SK-N-SH (cell line): ENCODE data around the gene MYOG. TPM values are rescaled to one million over a fixed set of nuclear protein-coding genes. Genes with fewer than 3 reads are reported as not detected.

ENCODE experiments used
- CTCF ChIA-PET: fragments of 300-600, 350-600 bp; formaldehyde crosslinking; extraction: SDS; loops from one replicate; lab custom pipeline; 2021; lab: Yijun Ruan, JAX
- POLR2A ChIA-PET: fragments of 350-600 bp; sonication (Branson Sonifier 250); formaldehyde crosslinking; extraction: SDS; loops from one replicate; lab custom pipeline; 2020; ENCODE audit warnings: antibody characterized with exemption, inconsistent platforms; lab: Yijun Ruan, JAX
- DNase-seq: peaks from one replicate; pipeline ENCODE4 v3.0.0; 2012
- H2AFZ ChIP-seq: fragments of 200-600 bp; sonication (generic); 2 replicates; pipeline ENCODE4 v1.8.1; 2016; ENCODE audit warnings: antibody characterized with exemption, mild to moderate bottlenecking, low read depth
- H3F3A ChIP-seq: fragments of 200-600 bp; sonication (generic); replicated peaks from 2 replicates; pipeline ENCODE3; 2016; ENCODE audit warnings: antibody characterized with exemption, mild to moderate bottlenecking; ENCODE audit not compliant: insufficient read depth
- H3K27ac ChIP-seq, 2 experiments: fragments of 200-500 bp in 1 of 2; fragments of 200-600 bp in 1 of 2; sonication (Bioruptor generic) in 1 of 2; sonication (generic), shearing (Covaris generic) in 1 of 2; 2 replicates each; pipeline versions ENCODE4 v1.5.1 to v1.6.1; 2014 to 2016; ENCODE audit warnings: low read depth in 2 of 2, inconsistent platforms in 1 of 2, low read length in 1 of 2, mild to moderate bottlenecking in 1 of 2, mixed read lengths in 1 of 2
- H3K27me3 ChIP-seq: fragments of 200-600 bp; sonication (generic), shearing (Covaris generic); 2 replicates; pipeline ENCODE4 v1.6.1; 2016; ENCODE audit warnings: mixed run types; ENCODE audit not compliant: insufficient read depth
- H3K36me3 ChIP-seq, 2 experiments: fragments of 200-500 bp in 1 of 2; fragments of 200-600 bp in 1 of 2; sonication (Bioruptor generic) in 1 of 2; sonication (generic) in 1 of 2; replicated peaks in 1 of 2; 2 replicates each; pipeline versions ENCODE3 to v1.5.1; 2014 to 2016; ENCODE audit warnings: low read length in 1 of 2, mild to moderate bottlenecking in 1 of 2; ENCODE audit not compliant: insufficient read depth in 2 of 2, control insufficient read depth in 1 of 2
- H3K4me1 ChIP-seq, 2 experiments: fragments of 200-500 bp in 1 of 2; fragments of 200-600 bp in 1 of 2; sonication (Bioruptor generic) in 1 of 2; sonication (generic), shearing (Covaris generic) in 1 of 2; 2 replicates each; pipeline versions ENCODE4 v1.5.1 to v1.6.1; 2014 to 2016; ENCODE audit warnings: low read depth in 1 of 2, low read length in 1 of 2, mixed run types in 1 of 2; ENCODE audit not compliant: insufficient read depth in 2 of 2, control insufficient read depth in 1 of 2
- H3K4me2 ChIP-seq: fragments of 200-600 bp; sonication (generic), shearing (Covaris generic); 2 replicates; pipeline ENCODE4 v1.6.1; 2017; ENCODE audit warnings: mixed run types
- H3K4me3 ChIP-seq, 2 experiments: fragments of 200-500 bp in 1 of 2; fragments of 200-600 bp in 1 of 2; sonication (Bioruptor generic) in 1 of 2; sonication (generic), shearing (Covaris generic) in 1 of 2; 2 replicates each; pipeline versions ENCODE4 v1.5.1 to v1.8.1; 2014 to 2016; ENCODE audit warnings: low read depth in 2 of 2, inconsistent platforms in 1 of 2, low read length in 1 of 2, mild to moderate bottlenecking in 1 of 2, mixed read lengths in 1 of 2, moderate library complexity in 1 of 2
- H3K79me2 ChIP-seq: fragments of 200-600 bp; sonication (generic); 2 replicates; pipeline ENCODE4 v1.8.1; 2017; ENCODE audit warnings: mild to moderate bottlenecking; ENCODE audit not compliant: insufficient read depth
- H3K9ac ChIP-seq: fragments of 200-600 bp; sonication (generic); 2 replicates; pipeline ENCODE4 v1.6.1; 2017; ENCODE audit warnings: mixed run types
- H3K9me2 ChIP-seq: fragments of 200-600 bp; sonication (generic); 2 replicates; pipeline ENCODE4 v1.6.1; 2017; ENCODE audit warnings: mixed run types
- H3K9me3 ChIP-seq: fragments of 200-600 bp; sonication (generic); 2 replicates; pipeline ENCODE4 v1.6.1; 2017; ENCODE audit warnings: mixed run types, mild to moderate bottlenecking, moderate library complexity
- H4K20me1 ChIP-seq: fragments of 200-600 bp; sonication (generic); 2 replicates; pipeline ENCODE4 v1.6.1; 2017; ENCODE audit warnings: mild to moderate bottlenecking, mixed run types; ENCODE audit not compliant: insufficient read depth
- FOXJ3 ChIP-seq: sonication (generic); formaldehyde crosslinking; IDR thresholded peaks from 2 replicates; pipeline ENCODE4 v1.5.1; 2020; ENCODE audit warnings: mild to moderate bottlenecking, missing genetic modification reagents
- GABPA ChIP-seq: IDR thresholded peaks from 2 replicates; pipeline ENCODE4 v1.4.0; 2012; ENCODE audit warnings: low read depth, mild to moderate bottlenecking
- MEF2A ChIP-seq: IDR thresholded peaks from 2 replicates; pipeline ENCODE4 v1.4.0; 2012; ENCODE audit warnings: low read depth, borderline replicate concordance
- MXI1 ChIP-seq: IDR thresholded peaks from 2 replicates; pipeline ENCODE4 v1.6.1; 2012; ENCODE audit warnings: mild to moderate bottlenecking, low read depth, low read length, improper control_type of control experiment
- NRF1 ChIP-seq: IDR thresholded peaks from 2 replicates; pipeline ENCODE4 v1.6.1; 2012; ENCODE audit warnings: low read depth, mild to moderate bottlenecking, low read length
- POLR2AphosphoS5 ChIP-seq: IDR thresholded peaks from 2 replicates; pipeline ENCODE4 v1.6.1; 2012; ENCODE audit warnings: low read depth, low read length
- RAD21 ChIP-seq: IDR thresholded peaks from 2 replicates; pipeline ENCODE4 v1.6.1; 2012; ENCODE audit warnings: mild to moderate bottlenecking, low read length
- SIN3A ChIP-seq: IDR thresholded peaks from 2 replicates; pipeline ENCODE4 v1.6.1; 2012; ENCODE audit warnings: low read depth, mild to moderate bottlenecking, low read length, moderate library complexity, borderline replicate concordance
- SMC3 ChIP-seq: IDR thresholded peaks from 2 replicates; pipeline ENCODE4 v1.6.1; 2012; ENCODE audit warnings: low read depth, low read length, improper control_type of control experiment
- YY1 ChIP-seq: IDR thresholded peaks from 2 replicates; pipeline ENCODE4 v1.4.0; 2012; ENCODE audit warnings: low read depth, mild to moderate bottlenecking
- WGBS: methylation state at CpG from one replicate; pipeline ENCODE4 v1.1.6; 2017; ENCODE audit warnings: low lambda C conversion rate; 5-methylcytosine and 5-hydroxymethylcytosine counted together
- polyA plus RNA-seq, 3 experiments: library from polyadenylated mRNA; depleted of rRNA; stranded (reverse); fragments of >200 nt; gene quantifications; 2 replicates each; pipeline ENCODE4 v1.2.3, GENCODE V29; 2012
- TF ChIP-seq, protein P1 (sequence below): fragments of 150-350 bp; IDR thresholded peaks from 2 replicates; pipeline ENCODE4 v1.6.1; 2017; ENCODE audit warnings: antibody characterized with exemption, low read length, low read depth, borderline replicate concordance
- TF ChIP-seq, protein P2 (sequence below): IDR thresholded peaks from 2 replicates; pipeline ENCODE4 v1.4.0; 2012; ENCODE audit warnings: low read depth, borderline replicate concordance
- TF ChIP-seq, protein P3 (sequence below): fragments of 200-600 bp; sonication (generic); IDR thresholded peaks from 2 replicates; pipeline ENCODE4 v1.6.1; 2017; ENCODE audit warnings: antibody characterized with exemption, mild to moderate bottlenecking, moderate library complexity

Gene MYOG
- polyA plus RNA-seq, 1 of the 3 experiments (the other 2 are of a cell fraction) = not detected

DNA sequence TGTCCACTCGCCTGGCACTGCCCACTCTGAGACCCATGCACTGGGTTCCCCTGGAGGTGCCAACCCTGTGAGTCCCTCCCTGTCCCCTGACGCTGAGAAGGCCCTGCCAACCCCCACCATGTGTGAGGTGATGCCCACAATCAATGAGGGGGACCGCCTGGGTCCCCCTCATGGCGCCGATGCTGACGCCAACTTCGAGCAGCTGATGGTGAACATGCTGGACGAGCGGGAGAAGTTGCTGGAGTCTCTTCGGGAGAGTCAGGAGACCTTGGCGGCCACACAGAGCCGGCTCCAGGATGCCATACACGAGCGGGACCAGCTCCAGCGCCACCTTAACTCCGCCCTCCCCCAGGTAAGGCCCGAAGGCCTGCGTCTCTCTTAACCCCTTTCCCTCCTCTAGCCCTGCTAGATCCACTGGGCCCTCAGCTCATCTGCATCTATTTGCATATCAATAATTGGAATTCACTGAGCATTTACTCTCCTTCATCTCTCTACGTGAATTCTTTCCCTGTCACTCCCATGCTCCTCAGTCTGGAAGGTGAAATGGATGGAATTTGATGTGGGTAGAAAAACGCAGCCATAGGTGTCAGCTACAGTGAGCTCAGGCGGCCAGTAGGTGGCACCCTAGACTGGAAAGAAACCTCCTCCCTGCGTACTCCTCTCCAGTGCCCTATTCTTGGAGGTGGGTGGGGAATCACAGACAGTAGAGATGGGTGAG is 46.8 kb downstream of the MYOG start:
- no peaks in the 10 kb centered on the region for H3K36me3 ChIP-seq
- ChIA-PET POLR2A (interaction anchor here (1.1 to 1.2 kb wide), 2 partner anchors 10 to 32 kb away, joined by 3 to 5 read pairs; partner anchors contain the start of gene TMEM183A), CTCF (interaction anchor here (0.6 to 16.3 kb wide), 61 partner anchors 10 to 449 kb away, joined by 3 to 454 read pairs (median 4); partner anchors contain the start of genes ADORA1, MYBPH, MYOG and PPFIA4)
- H2AFZ ChIP-seq = 0 out of 2 replicates have a peak overlapping the region, but pooled peaks have one; percentile 30
- H4K20me1 ChIP-seq = 0 out of 2 replicates have a peak, but pooled peaks cover 3% of the 10 kb centered on the region
- H3K4me1 ChIP-seq = peaks cover 20 to 42% of the 10 kb centered on the region in 2 experiments; a peak in 3 of 4 replicates
- no peaks in the 10 kb centered on the region for H3K27me3 ChIP-seq
- H3K9ac ChIP-seq = no peak overlapping the region
- no peak overlapping the region; a peak in 1 of 4 replicates for H3K4me3 ChIP-seq
- 46% methylated on average over 14 of the region's 22 CpGs for WGBS
- peak overlapping the region; percentile 67 for H3K4me2 ChIP-seq
- TF ChIP-seq FOXJ3 (CRISPR knock-in tag) (no peak), MXI1 (no peak), SMC3 (peak; percentile 86), MEF2A (no peak), RAD21 (peak; percentile 93), YY1 (no peak), POLR2AphosphoS5 (no peak), NRF1 (no peak), GABPA (no peak), SIN3A (no peak)
- TF ChIP-seq, protein P1, sequence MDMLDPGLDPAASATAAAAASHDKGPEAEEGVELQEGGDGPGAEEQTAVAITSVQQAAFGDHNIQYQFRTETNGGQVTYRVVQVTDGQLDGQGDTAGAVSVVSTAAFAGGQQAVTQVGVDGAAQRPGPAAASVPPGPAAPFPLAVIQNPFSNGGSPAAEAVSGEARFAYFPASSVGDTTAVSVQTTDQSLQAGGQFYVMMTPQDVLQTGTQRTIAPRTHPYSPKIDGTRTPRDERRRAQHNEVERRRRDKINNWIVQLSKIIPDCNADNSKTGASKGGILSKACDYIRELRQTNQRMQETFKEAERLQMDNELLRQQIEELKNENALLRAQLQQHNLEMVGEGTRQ = no peak
- TF ChIP-seq, protein P2, sequence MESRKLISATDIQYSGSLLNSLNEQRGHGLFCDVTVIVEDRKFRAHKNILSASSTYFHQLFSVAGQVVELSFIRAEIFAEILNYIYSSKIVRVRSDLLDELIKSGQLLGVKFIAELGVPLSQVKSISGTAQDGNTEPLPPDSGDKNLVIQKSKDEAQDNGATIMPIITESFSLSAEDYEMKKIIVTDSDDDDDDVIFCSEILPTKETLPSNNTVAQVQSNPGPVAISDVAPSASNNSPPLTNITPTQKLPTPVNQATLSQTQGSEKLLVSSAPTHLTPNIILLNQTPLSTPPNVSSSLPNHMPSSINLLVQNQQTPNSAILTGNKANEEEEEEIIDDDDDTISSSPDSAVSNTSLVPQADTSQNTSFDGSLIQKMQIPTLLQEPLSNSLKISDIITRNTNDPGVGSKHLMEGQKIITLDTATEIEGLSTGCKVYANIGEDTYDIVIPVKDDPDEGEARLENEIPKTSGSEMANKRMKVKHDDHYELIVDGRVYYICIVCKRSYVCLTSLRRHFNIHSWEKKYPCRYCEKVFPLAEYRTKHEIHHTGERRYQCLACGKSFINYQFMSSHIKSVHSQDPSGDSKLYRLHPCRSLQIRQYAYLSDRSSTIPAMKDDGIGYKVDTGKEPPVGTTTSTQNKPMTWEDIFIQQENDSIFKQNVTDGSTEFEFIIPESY = no peak
- TF ChIP-seq, protein P3, sequence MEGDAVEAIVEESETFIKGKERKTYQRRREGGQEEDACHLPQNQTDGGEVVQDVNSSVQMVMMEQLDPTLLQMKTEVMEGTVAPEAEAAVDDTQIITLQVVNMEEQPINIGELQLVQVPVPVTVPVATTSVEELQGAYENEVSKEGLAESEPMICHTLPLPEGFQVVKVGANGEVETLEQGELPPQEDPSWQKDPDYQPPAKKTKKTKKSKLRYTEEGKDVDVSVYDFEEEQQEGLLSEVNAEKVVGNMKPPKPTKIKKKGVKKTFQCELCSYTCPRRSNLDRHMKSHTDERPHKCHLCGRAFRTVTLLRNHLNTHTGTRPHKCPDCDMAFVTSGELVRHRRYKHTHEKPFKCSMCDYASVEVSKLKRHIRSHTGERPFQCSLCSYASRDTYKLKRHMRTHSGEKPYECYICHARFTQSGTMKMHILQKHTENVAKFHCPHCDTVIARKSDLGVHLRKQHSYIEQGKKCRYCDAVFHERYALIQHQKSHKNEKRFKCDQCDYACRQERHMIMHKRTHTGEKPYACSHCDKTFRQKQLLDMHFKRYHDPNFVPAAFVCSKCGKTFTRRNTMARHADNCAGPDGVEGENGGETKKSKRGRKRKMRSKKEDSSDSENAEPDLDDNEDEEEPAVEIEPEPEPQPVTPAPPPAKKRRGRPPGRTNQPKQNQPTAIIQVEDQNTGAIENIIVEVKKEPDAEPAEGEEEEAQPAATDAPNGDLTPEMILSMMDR = peak; percentile 97
- TF ChIP-seq, all 33 proteins: peak for 3
- Histone ChIP-seq H3K9me2 (no peaks in the 10 kb centered on the region), H3K79me2 (no peaks in the 10 kb centered on the region), H3K9me3 (no peaks in the 10 kb centered on the region), H3F3A (no peaks in the 10 kb centered on the region), H3K27ac (peak overlapping the region in 1 of 2 experiments; percentile 50; a peak in 1 of 4 replicates)
- peak; percentile 84 for DNase-seq
